Chondrocyte (in vitro differentiated cells): ENCODE data around the gene PLRG1. TPM values are rescaled to one million over a fixed set of nuclear protein-coding genes. Genes with fewer than 3 reads are reported as not detected.

Experiments
- DNase-seq: peaks from one replicate; pipeline ENCODE4 v3.0.0; 2021; ENCODE audit warnings: mixed read lengths, low spot score
- H3K27ac Mint-ChIP-seq: one replicate; pipeline ENCODE4 v1.8.0; 2021; ENCODE audit warnings: mild to moderate bottlenecking, moderate library complexity, mixed read lengths; ENCODE audit not compliant: unreplicated experiment
- H3K27me3 Mint-ChIP-seq: 2 replicates; pipeline ENCODE4 v1.8.0; 2021; ENCODE audit warnings: low read depth, mixed read lengths
- H3K36me3 Mint-ChIP-seq: 2 replicates; pipeline ENCODE4 v1.8.0; 2021; ENCODE audit warnings: low read depth, mixed read lengths
- H3K4me1 Mint-ChIP-seq: 2 replicates; pipeline ENCODE4 v1.8.0; 2021; ENCODE audit warnings: low read depth, mild to moderate bottlenecking, mixed read lengths
- H3K4me3 Mint-ChIP-seq: one replicate; pipeline ENCODE4 v1.8.0; 2021; ENCODE audit warnings: mild to moderate bottlenecking, moderate library complexity, mixed read lengths; ENCODE audit not compliant: unreplicated experiment
- H3K9me3 Mint-ChIP-seq: 2 replicates; pipeline ENCODE4 v1.8.0; 2021; ENCODE audit warnings: low read depth, mixed read lengths
- CTCF ChIP-seq: fragments of 200-600 bp; sonication (generic); IDR thresholded peaks from 2 replicates; pipeline ENCODE4 v1.5.0; 2021; ENCODE audit warnings: antibody characterized with exemption, mild to moderate bottlenecking, moderate library complexity
- total RNA-seq: library from RNA; stranded (reverse); gene quantifications from 3 replicates; pipeline ENCODE4 v1.2.1, GENCODE V29; 2021

PLRG1 gene
- total RNA-seq, 1 donor from 2014 or later: 70.3 TPM

- no peak for TF ChIP-seq CTCF
- Mint-ChIP-seq H3K27ac (no peak overlapping the region), H3K4me1 (peaks cover 4% of the 10 kb centered on the region), H3K36me3 (no peaks in the 10 kb centered on the region), H3K4me3 (no peak overlapping the region), H3K9me3 (no peaks in the 10 kb centered on the region), H3K27me3 (peaks cover 48% of the 10 kb centered on the region)
- DNase-seq: no peak
Measured at GRCh38 chr4:154519214-154519613, 31.0 kb downstream of the PLRG1 start.

GRCh38 chr4:154517591-154517990 lies 32.6 kb downstream of the PLRG1 start:
- Mint-ChIP-seq H3K27me3 (peaks cover 50% of the 10 kb centered on the region), H3K36me3 (no peaks in the 10 kb centered on the region), H3K4me1 (peaks cover 4% of the 10 kb centered on the region), H3K27ac (no peak overlapping the region), H3K9me3 (no peaks in the 10 kb centered on the region), H3K4me3 (no peak overlapping the region)
- no peak for DNase-seq
- no peak for TF ChIP-seq CTCF

GRCh38 chr4:154516318-154517029 lies 33.7 kb downstream of the PLRG1 start:
- H3K27ac Mint-ChIP-seq: no peak overlapping the region
- no peaks in the 10 kb centered on the region for H3K9me3 Mint-ChIP-seq
- no peaks in the 10 kb centered on the region for H3K36me3 Mint-ChIP-seq
- no peak overlapping the region for H3K4me3 Mint-ChIP-seq
- peaks cover 52% of the 10 kb centered on the region for H3K27me3 Mint-ChIP-seq
- H3K4me1 Mint-ChIP-seq: peaks cover 4% of the 10 kb centered on the region
- no peak for DNase-seq
- TF ChIP-seq CTCF: no peak

- no peaks in the 10 kb centered on the region for H3K9me3 Mint-ChIP-seq
- TF ChIP-seq CTCF: no peak
- H3K36me3 Mint-ChIP-seq: no peaks in the 10 kb centered on the region
- peaks cover 57% of the 10 kb centered on the region for H3K27me3 Mint-ChIP-seq
- no peaks in the 10 kb centered on the region for H3K4me1 Mint-ChIP-seq
- no peak for DNase-seq
- H3K4me3 Mint-ChIP-seq: no peak overlapping the region
- H3K27ac Mint-ChIP-seq: no peak overlapping the region
Measured at GRCh38 chr4:154511981-154512380, 38.2 kb downstream of the PLRG1 start.

- Mint-ChIP-seq H3K4me1 (no peaks in the 10 kb centered on the region), H3K27ac (no peak overlapping the region), H3K4me3 (no peak overlapping the region), H3K36me3 (no peaks in the 10 kb centered on the region), H3K27me3 (peaks cover 60% of the 10 kb centered on the region), H3K9me3 (no peaks in the 10 kb centered on the region)
- DNase-seq: no peak
- TF ChIP-seq CTCF: no peak
Measured at GRCh38 chr4:154511548-154511947, 38.7 kb downstream of the PLRG1 start.
